Transverse colon (tissue), 4 donors: Measurements from ENCODE around the gene CSE1L. TPM values are rescaled to one million over a fixed set of nuclear protein-coding genes. Genes with fewer than 3 reads are reported as not detected.
A peak's percentile ranks its signal among the peaks of the same experiment; 100 is the strongest.
"Not testable (repeated sequence)": the region's sequence is repeated elsewhere in the genome, so short reads cannot be mapped to it uniquely, and the experiment has no call there.

Experiments
- DNase-seq: peaks from one replicate; pipeline ENCODE4 v3.0.0-alpha.2; 2019
- H3K27ac ChIP-seq, 4 donors: fragments of 200-600 bp; sonication (generic); 2 replicates each; pipeline ENCODE4 v1.5.1; 2016 to 2018; ENCODE audit warnings: inconsistent platforms in 4 of 4
- H3K27me3 ChIP-seq: fragments of 200-600 bp; sonication (generic); 2 replicates; pipeline ENCODE4 v1.5.1; 2017; ENCODE audit warnings: inconsistent platforms
- H3K36me3 ChIP-seq, 4 donors: fragments of 200-600 bp; sonication (generic); 2 replicates each; pipeline ENCODE4 v1.5.1; 2017 to 2019; ENCODE audit warnings: inconsistent platforms in 4 of 4
- H3K4me1 ChIP-seq, 4 donors: fragments of 200-600 bp; sonication (generic); 2 replicates each; pipeline ENCODE4 v1.5.1; 2017 to 2020; ENCODE audit warnings: inconsistent platforms in 4 of 4
- H3K4me3 ChIP-seq, 4 donors: fragments of 200-600 bp; sonication (generic); 1 replicate in 1 of 4; 2 replicates in 3 of 4; pipeline versions ENCODE4 v1.5.1 to v1.6.1; 2017 to 2019; ENCODE audit warnings: inconsistent platforms in 4 of 4
- H3K9me3 ChIP-seq, 2 donors: fragments of 200-600 bp; sonication (generic); 2 replicates each; pipeline ENCODE4 v1.5.1; 2017 to 2019; ENCODE audit warnings: inconsistent platforms in 2 of 2
- EP300 ChIP-seq: sonication (generic); formaldehyde crosslinking; IDR thresholded peaks from one replicate; pipeline ENCODE4 v1.6.1; 2017; ENCODE audit warnings: antibody characterized with exemption, low read depth
- POLR2A ChIP-seq: fragments of 450-650 bp; IDR thresholded peaks from one replicate; pipeline ENCODE4 v1.6.1; 2016; ENCODE audit warnings: antibody characterized with exemption, mild to moderate bottlenecking, moderate library complexity
- POLR2AphosphoS5 ChIP-seq, 3 donors: sonication (generic); formaldehyde crosslinking; IDR thresholded peaks; one replicate each; pipeline ENCODE4 v1.6.1; 2016; ENCODE audit warnings: antibody characterized with exemption in 3 of 3
- WGBS, 2 donors: methylation state at CpG; one replicate each; pipeline ENCODE4 v1.1.5; 2018; ENCODE audit warnings: low coverage in 1 of 2; 5-methylcytosine and 5-hydroxymethylcytosine counted together
- in situ Hi-C, 4 donors: fragments of 200-750 bp; cut with MboI; loops; one replicate each; pipeline versions ENCODE4 v1.15.0 to v1.15.1; 2017; ENCODE audit warnings: low sequenced_read_pairs in 3 of 4, low pct_ligation_motif_present in 1 of 4, low pct_unique_long_range_greater_than_20kb in 1 of 4
- intact Hi-C: fragments of 100-400 bp; cut with DNase I; formaldehyde crosslinking; loops from one replicate; pipeline ENCODE4 v1.15.1; 2023; ENCODE audit warnings: low total_unique reads
- total RNA-seq, 4 donors: library from RNA; depleted of rRNA; stranded (reverse); fragments of >200 nt; gene quantifications; one replicate each; pipeline ENCODE4 v1.1.0, GENCODE V29; 2016
- TF ChIP-seq, protein P1 (sequence below), 5 experiments: fragments of 200-600 bp in 3 of 5; fragments of 450-650 bp in 2 of 5; sonication (generic) in 3 of 5; IDR thresholded peaks; 1 replicate in 2 of 5; 2 replicates in 3 of 5; pipeline ENCODE4 v1.5.1; 2016 to 2017; ENCODE audit warnings: antibody characterized with exemption in 5 of 5, inconsistent platforms in 3 of 5, mild to moderate bottlenecking in 2 of 5, moderate library complexity in 1 of 5

Gene CSE1L
- total RNA-seq, 4 donors from 2014 or later: 11.5 to 27.0 (median 15.5) TPM

DNA sequence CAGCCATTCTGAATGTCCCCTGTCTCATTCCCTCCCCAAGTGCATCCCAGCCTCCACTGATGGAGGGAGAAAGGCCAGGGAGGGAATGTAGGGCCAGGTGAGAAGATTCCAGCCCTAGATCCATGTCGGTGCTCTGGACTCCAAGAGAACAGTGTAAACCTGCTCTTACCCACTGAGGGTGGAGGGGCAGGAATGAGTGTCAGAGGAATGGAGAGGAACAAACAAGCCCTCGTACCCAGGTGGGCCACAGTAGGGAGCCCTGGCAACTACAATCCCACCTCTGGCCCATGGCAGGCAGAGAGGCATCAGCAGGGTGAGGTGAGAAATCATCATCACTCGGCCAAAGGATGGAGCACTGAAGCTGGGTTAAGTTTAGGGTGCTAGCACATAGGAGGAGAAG is 87.5 kb downstream of the CSE1L start:
- peak overlapping the region in 2 of 4 donors; percentile 9 to 11 for H3K27ac ChIP-seq
- TF ChIP-seq POLR2A (no peak), EP300 (no peak), POLR2AphosphoS5 (IDR thresholded peaks at IDR 0.05) (no peak)
- TF ChIP-seq, protein P1, sequence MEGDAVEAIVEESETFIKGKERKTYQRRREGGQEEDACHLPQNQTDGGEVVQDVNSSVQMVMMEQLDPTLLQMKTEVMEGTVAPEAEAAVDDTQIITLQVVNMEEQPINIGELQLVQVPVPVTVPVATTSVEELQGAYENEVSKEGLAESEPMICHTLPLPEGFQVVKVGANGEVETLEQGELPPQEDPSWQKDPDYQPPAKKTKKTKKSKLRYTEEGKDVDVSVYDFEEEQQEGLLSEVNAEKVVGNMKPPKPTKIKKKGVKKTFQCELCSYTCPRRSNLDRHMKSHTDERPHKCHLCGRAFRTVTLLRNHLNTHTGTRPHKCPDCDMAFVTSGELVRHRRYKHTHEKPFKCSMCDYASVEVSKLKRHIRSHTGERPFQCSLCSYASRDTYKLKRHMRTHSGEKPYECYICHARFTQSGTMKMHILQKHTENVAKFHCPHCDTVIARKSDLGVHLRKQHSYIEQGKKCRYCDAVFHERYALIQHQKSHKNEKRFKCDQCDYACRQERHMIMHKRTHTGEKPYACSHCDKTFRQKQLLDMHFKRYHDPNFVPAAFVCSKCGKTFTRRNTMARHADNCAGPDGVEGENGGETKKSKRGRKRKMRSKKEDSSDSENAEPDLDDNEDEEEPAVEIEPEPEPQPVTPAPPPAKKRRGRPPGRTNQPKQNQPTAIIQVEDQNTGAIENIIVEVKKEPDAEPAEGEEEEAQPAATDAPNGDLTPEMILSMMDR (IDR thresholded peaks at IDR 0.05): no peak
- intact Hi-C loops: loop anchor here (2.0 kb wide), 1 partner anchor 83 kb away; no protein-coding TSS in a partner anchor
- peaks cover 0 to 6% (median 0%) of the 10 kb centered on the region in 4 donors for H3K36me3 ChIP-seq
- no peak for DNase-seq
- H3K4me1 ChIP-seq: peaks cover 0 to 7% (median 5%) of the 10 kb centered on the region in 4 donors
- in situ Hi-C loops: loop anchor here (5.0 to 25.0 kb wide), 3 partner anchors 81 to 96 kb away; partner anchors contain the start of genes DDX27 (in 4 of the 4) and CSE1L (in 1 of the 4)
- no peaks in the 10 kb centered on the region for H3K27me3 ChIP-seq
- H3K9me3 ChIP-seq: no peaks in the 10 kb centered on the region
- no peak overlapping the region for H3K4me3 ChIP-seq
- 84% methylated on average over 3 of the region's 3 CpGs; no CpG with 5 or more reads in 1 of the 2 donors for WGBS, 2 donors

DNA sequence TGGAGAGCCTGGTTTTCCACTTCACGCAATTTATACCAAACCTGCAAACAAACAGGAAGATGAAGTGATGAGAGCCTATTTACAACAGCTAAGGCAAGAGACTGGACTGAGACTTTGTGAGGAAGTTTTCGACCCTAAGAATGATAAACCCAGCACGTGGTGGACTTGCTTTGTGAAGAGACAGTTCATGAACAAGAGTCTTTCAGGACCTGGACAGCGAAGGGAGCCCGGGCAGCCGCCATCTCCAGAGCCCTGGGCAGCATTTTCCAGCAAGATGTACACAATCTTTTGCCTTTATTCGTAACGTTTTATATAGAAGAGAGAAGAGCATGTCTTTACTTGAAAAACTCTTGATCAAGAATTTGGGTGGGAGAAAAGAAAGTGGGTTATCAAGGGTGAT is 88.7 kb downstream of the CSE1L start:
- H3K4me1 ChIP-seq, H3K4me3 ChIP-seq, DNase-seq, H3K27ac ChIP-seq, H3K27me3 ChIP-seq, H3K9me3 ChIP-seq, intact Hi-C loops: not testable (repeated sequence)
- 80 to 88% methylated on average over 7 to 8 of the region's 8 CpGs for WGBS, 2 donors
- in situ Hi-C loops: loop anchor here (5.0 to 25.0 kb wide), 3 partner anchors 80 to 97 kb away; partner anchors contain the start of genes DDX27 (in 4 of the 4) and CSE1L (in 1 of the 4)
- H3K36me3 ChIP-seq: peaks cover 0 to 10% (median 0%) of the 10 kb centered on the region in 4 donors

DNA sequence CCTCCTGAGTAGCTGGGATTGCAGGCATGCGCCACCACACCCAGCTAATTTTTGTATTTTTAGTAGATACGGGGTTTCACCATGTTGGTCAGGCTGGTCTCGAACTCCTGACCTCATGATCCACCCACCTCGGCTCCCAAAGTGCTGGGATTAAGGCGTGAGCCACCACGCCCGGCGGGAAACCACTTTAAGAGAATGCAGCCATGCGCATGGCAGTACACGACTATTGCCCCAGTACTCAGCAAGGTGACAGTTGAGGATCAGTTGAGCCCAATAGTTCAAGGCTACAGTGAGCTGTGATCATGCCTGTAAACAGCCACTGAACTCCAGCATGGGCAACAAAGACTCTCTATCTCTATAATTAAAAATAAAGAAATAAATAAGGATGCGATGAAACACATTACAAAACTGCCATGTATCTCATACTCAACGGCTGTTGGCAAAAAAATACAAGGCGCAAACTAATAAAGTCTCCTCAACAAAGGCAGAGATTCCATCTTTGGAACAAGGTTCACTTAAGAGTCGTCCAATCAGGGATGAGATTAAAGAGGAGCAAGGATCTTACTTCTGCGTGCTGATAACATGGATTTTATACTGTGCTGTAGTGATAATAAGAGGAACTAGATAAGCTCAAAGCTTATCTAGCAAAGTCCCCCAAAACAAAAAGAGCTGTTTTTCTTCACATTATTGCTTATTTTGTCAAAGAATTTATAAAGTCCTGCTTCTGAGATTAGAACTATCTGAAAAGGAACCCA is 90.9 kb downstream of the CSE1L start:
- DNase-seq: no peak
- in situ Hi-C loops: loop anchor here in 2 of 4 donors (10.0 to 25.0 kb wide), 2 partner anchors 78 to 100 kb away; partner anchors contain the start of genes DDX27 (in 2 of the 2) and CSE1L (in 1 of the 2)
- H3K4me1 ChIP-seq: peaks cover 0 to 11% (median 6%) of the 10 kb centered on the region in 4 donors

DNA sequence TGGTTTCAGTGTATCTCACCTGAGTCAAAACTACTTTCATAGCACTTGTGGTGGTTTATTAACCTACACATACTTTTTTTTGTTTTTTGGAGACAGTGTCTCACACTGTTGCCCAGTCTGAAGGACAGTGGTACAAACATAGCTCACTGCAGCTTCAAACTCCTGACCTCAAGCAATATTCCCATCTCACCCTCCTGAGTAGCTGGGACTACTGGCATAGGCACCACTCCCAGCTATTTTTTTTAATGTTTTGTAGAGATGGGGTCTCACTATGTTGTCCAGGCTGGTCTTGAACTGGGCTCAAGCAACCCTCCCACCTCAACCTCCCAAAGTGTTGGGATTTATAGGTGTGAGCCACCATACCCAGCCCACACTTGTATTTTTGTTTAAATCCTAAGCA is 92.3 kb downstream of the CSE1L start:
- TF ChIP-seq POLR2AphosphoS5 (IDR thresholded peaks at IDR 0.05) (no peak), POLR2A (no peak), EP300 (no peak)
- TF ChIP-seq, protein P1 (IDR thresholded peaks at IDR 0.05): no peak
- Histone ChIP-seq H3K27me3 (no peaks in the 10 kb centered on the region), H3K4me1 (peaks cover 0 to 6% (median under 1%) of the 10 kb centered on the region in 4 donors), H3K9me3 (no peaks in the 10 kb centered on the region), H3K4me3 (no peak overlapping the region), H3K36me3 (peaks cover 0 to 17% (median 2%) of the 10 kb centered on the region in 4 donors), H3K27ac (no peak overlapping the region)
- in situ Hi-C loops (loop anchor here in 2 of 4 donors (10.0 to 25.0 kb wide), 2 partner anchors 76 to 101 kb away; partner anchors contain the start of genes DDX27 (in 2 of the 2) and CSE1L (in 1 of the 2)), intact Hi-C loops (no loop called here)
- no peak for DNase-seq

More for the DNA sequence above, 90.9 kb downstream of the CSE1L start:
- Histone ChIP-seq H3K36me3 (peaks cover 0 to 10% (median 0%) of the 10 kb centered on the region in 4 donors), H3K9me3 (no peaks in the 10 kb centered on the region), H3K4me3 (no peak overlapping the region), H3K27me3 (no peaks in the 10 kb centered on the region), H3K27ac (no peak overlapping the region)
- TF ChIP-seq, protein P1 (IDR thresholded peaks at IDR 0.05): no peak
- TF ChIP-seq POLR2A (no peak), EP300 (no peak)
- 94 to 100% methylated on average over 2 to 15 of the region's 15 CpGs for WGBS, 2 donors
- intact Hi-C loops: no loop called here
